Mesothelial cell of epicardium (in vitro differentiated cells): Measurements from ENCODE around the gene MLXIP. TPM values are rescaled to one million over a fixed set of nuclear protein-coding genes. Genes with fewer than 3 reads are reported as not detected.

Source experiments
- DNase-seq, 2 experiments: peaks; one replicate each; pipeline ENCODE4 v3.0.0; 2021; ENCODE audit warnings: low spot score in 2 of 2; ENCODE audit not compliant: unreplicated experiment in 2 of 2
- H3K27ac Mint-ChIP-seq: 2 replicates; pipeline ENCODE4 v1.8.0; 2021; ENCODE audit warnings: mixed read lengths
- H3K27me3 Mint-ChIP-seq: 2 replicates; pipeline ENCODE4 v1.8.0; 2021; ENCODE audit warnings: low read depth, mixed read lengths
- H3K36me3 Mint-ChIP-seq: 2 replicates; pipeline ENCODE4 v1.8.0; 2021; ENCODE audit warnings: mixed read lengths
- H3K4me1 Mint-ChIP-seq: 2 replicates; pipeline ENCODE4 v1.8.0; 2021; ENCODE audit warnings: mixed read lengths
- H3K4me3 Mint-ChIP-seq: 2 replicates; pipeline ENCODE4 v1.8.0; 2021; ENCODE audit warnings: mild to moderate bottlenecking, moderate library complexity, mixed read lengths
- H3K9me3 Mint-ChIP-seq: 2 replicates; pipeline ENCODE4 v1.8.0; 2021; ENCODE audit warnings: mixed read lengths
- total RNA-seq: library from RNA; stranded (reverse); gene quantifications from 3 replicates; pipeline ENCODE4 v1.2.1, GENCODE V29; 2021
- TF ChIP-seq, protein P1 (sequence below): fragments of 200-600 bp; sonication (generic); IDR thresholded peaks from one replicate; pipeline ENCODE4 v1.5.0; 2021; ENCODE audit warnings: antibody characterized with exemption; ENCODE audit not compliant: unreplicated experiment

MLXIP gene
- total RNA-seq, 1 donor from 2014 or later: 65.3 TPM

- H3K4me3 Mint-ChIP-seq: no peak overlapping the region
- peaks cover 19% of the 10 kb centered on the region for H3K36me3 Mint-ChIP-seq
- no peaks in the 10 kb centered on the region for H3K9me3 Mint-ChIP-seq
- no peak for DNase-seq
- TF ChIP-seq, protein P1, sequence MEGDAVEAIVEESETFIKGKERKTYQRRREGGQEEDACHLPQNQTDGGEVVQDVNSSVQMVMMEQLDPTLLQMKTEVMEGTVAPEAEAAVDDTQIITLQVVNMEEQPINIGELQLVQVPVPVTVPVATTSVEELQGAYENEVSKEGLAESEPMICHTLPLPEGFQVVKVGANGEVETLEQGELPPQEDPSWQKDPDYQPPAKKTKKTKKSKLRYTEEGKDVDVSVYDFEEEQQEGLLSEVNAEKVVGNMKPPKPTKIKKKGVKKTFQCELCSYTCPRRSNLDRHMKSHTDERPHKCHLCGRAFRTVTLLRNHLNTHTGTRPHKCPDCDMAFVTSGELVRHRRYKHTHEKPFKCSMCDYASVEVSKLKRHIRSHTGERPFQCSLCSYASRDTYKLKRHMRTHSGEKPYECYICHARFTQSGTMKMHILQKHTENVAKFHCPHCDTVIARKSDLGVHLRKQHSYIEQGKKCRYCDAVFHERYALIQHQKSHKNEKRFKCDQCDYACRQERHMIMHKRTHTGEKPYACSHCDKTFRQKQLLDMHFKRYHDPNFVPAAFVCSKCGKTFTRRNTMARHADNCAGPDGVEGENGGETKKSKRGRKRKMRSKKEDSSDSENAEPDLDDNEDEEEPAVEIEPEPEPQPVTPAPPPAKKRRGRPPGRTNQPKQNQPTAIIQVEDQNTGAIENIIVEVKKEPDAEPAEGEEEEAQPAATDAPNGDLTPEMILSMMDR: no peak
- peaks cover 36% of the 10 kb centered on the region for H3K4me1 Mint-ChIP-seq
- no peak overlapping the region for H3K27ac Mint-ChIP-seq
- H3K27me3 Mint-ChIP-seq: no peaks in the 10 kb centered on the region
Observed at GRCh38 chr12:122084857-122085405, 6.4 kb downstream of the MLXIP start.

DNA sequence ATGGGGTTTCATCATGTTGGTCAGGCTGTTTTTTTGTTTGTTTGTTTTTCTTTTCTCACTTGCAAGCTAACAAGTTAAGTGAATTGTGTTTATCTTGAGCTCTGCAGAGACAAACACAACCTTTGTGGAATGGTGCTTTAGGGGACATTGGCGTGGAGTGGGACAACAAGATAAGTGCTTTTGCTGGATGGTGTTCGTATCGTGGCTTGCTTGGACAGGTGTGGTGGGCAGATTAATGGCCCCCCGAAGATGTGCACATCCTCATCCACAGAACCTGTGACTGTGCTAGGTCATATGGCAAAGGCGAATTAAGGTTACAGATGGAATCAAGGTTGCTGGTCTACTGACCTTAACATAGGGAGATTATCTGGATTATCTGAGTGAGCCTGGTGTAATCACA is 7.0 kb downstream of the MLXIP start:
- H3K36me3 Mint-ChIP-seq: peaks cover 19% of the 10 kb centered on the region
- no peak overlapping the region for H3K4me3 Mint-ChIP-seq
- DNase-seq: no peak
- no peaks in the 10 kb centered on the region for H3K9me3 Mint-ChIP-seq
- peaks cover 32% of the 10 kb centered on the region for H3K4me1 Mint-ChIP-seq
- TF ChIP-seq, protein P1: no peak
- H3K27ac Mint-ChIP-seq: peak overlapping the region; percentile 7
- no peaks in the 10 kb centered on the region for H3K27me3 Mint-ChIP-seq

- no peaks in the 10 kb centered on the region for H3K27me3 Mint-ChIP-seq
- H3K36me3 Mint-ChIP-seq: peaks cover 19% of the 10 kb centered on the region
- no peak for DNase-seq
- peaks cover 32% of the 10 kb centered on the region for H3K4me1 Mint-ChIP-seq
- H3K27ac Mint-ChIP-seq: no peak overlapping the region
- H3K9me3 Mint-ChIP-seq: no peaks in the 10 kb centered on the region
- no peak overlapping the region for H3K4me3 Mint-ChIP-seq
- TF ChIP-seq, protein P1: no peak
Observed at GRCh38 chr12:122086116-122086515, 7.6 kb downstream of the MLXIP start.

- H3K36me3 Mint-ChIP-seq: peaks cover 19% of the 10 kb centered on the region
- H3K4me3 Mint-ChIP-seq: no peak overlapping the region
- no peaks in the 10 kb centered on the region for H3K9me3 Mint-ChIP-seq
- TF ChIP-seq, protein P1: no peak
- H3K27ac Mint-ChIP-seq: no peak overlapping the region
- H3K27me3 Mint-ChIP-seq: no peaks in the 10 kb centered on the region
- no peak for DNase-seq
- peaks cover 34% of the 10 kb centered on the region for H3K4me1 Mint-ChIP-seq
Observed at GRCh38 chr12:122086641-122087285, 8.2 kb downstream of the MLXIP start.

DNA sequence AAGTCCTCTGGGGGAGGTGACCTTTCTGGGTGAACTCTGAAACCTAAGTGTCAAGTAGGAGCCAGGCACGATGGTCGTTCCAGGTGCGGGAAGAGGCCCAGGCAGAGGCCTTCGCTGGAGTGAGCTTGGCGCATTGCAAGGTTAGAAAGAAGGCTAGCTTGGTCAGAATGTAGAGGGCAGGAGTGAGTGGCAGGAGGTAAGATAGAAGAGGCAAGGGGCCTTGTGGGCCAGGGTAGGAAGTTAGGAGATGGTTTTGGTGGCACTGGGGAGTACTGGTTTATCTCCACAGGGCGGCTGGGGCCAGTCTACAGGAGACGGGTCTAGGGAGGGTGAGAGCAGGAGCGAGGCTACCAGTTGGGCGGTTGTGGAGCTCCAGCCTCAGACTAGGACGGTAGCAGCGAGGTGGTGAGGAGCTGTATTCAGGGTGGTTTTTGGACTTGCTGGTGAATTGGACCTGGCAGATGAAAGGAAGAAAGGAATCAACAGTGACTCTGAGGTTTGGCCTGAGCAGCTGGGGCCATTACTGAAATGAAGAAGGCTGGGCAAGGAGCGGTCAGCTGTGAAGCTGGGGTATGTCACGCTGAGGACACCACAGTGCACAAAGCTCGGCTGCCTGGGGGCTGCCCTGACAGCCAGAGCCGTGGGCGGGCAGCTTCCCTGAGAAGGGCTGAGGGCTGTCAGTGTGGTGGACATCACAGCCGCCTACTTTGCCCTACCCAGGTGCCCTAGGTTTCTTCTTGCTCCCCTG is 9.0 kb downstream of the MLXIP start:
- peaks cover 19% of the 10 kb centered on the region for H3K36me3 Mint-ChIP-seq
- peaks cover 26% of the 10 kb centered on the region for H3K4me1 Mint-ChIP-seq
- H3K27me3 Mint-ChIP-seq: no peaks in the 10 kb centered on the region
- H3K4me3 Mint-ChIP-seq: no peak overlapping the region
- TF ChIP-seq, protein P1: no peak
- no peaks in the 10 kb centered on the region for H3K9me3 Mint-ChIP-seq
- H3K27ac Mint-ChIP-seq: peak overlapping the region; percentile 1
- no peak for DNase-seq
